ENCODE data around the gene AFAP1L2.

Gene AFAP1L2

DNA sequence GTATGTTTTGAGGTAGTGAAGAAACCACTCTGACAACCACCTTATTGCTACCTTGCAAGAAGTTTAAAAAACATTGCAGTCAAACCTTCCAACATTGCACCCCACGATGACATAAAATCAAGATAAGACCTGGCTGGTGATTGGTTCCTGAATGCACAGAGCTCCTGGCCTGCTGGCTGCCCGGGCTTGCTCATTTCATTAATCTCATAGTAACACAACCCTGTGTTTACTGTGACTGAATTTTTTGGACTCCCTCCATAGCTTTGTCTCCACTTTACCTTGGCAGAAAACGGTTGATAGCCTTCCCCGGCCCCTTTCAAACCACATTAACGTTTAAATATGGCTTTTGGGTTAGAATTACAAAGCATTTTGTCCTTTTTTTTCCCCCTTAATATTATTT, 137.8 kb downstream of the AFAP1L2 start:
- DNase-seq (ENCODE audit: low spot score), result no peak

DNA sequence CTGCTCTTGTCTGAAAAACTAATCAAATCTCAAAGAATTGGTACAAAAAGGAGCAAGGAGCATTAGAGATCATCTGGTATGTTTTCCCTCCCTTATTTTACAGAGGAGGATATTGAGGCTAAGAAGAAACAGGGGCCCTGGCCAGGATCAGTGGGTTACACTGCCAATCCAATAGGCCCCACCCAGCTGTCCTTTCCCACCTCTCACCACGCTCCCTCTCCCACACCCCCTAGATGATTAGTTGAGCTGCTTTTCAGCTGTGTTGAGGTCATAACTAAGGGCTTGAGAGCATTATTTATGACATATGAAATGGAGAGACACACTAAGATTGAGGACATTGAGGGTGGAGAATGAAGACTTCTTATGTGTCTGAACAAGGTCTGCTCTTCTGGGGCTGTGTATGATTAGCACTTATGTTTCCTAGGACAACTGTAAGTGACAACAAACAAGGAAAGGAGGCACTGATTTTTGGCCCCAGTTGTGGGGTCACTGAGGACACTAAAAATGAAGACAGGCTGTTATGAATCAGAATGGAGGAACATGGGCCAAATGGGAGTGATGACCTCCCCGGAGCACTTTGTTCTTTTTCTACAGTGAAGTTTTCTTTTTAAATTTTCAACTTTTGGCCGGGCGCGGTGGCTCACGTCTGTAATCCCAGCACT, 138.8 kb downstream of the AFAP1L2 start:
- DNase-seq (ENCODE audit: low spot score), result no peak

DNA sequence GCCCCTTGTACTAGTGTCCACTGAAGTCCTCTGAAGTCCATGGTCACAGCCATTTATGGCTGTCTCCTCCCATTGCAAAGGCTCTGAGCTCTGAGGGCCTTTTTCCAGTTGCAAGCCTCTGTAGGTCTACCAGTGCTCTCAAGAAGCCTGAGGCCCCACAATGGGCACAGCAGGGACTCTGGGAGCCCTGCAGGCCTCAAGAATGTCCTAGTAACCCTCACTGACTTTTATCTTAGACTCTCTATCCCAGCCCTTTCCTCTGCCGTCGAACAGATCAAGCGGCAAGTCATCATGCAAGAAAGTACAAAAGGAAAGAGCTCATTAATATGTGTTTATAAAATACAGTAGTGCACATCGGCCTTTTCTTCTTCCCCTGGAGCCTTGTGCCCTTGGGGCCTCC, 141.8 kb downstream of the AFAP1L2 start:
- DNase-seq (ENCODE audit: low spot score), result no peak

DNA sequence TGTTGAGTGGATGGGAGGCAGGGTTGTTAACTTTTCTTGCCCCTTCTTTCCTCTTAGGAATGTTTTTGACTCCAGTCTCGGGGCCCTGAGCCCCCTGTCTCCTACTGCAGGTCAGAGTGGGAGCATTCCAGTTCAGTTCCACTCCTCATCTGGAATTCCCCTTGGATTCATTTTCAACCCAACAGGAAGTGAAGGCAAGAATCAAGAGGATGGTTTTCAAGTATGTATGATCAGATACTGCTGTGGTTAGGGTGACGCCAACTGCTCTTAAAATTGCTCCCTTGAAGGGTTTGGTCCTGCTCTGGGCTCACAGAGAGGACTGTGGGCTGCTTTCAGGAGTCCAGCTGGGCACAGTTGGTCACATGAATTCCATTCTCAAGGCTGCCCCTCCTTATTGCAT, 143.2 kb downstream of the AFAP1L2 start:
- no peak for DNase-seq (ENCODE audit: low spot score)

DNA sequence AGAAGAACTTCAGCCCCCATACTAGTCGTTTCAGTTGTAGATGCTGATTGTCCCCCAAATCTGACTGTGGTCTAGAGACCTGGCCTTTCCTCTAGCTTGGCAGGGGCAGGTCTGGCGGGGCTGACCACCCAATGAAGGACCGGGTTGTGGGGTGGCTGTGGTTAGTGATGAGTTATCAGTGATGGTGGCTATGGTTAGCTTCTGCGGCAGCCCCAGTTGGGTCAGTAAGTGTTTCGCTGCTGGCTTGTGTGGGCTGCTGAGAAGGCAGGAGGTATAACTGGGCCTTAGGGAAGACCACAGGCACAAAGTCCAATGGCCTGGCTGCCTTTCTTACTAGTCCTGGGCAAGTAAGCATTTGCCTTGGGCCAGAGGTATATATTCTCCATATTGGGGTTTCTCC, 143.9 kb downstream of the AFAP1L2 start:
- DNase-seq (ENCODE audit: low spot score), result no peak

DNA sequence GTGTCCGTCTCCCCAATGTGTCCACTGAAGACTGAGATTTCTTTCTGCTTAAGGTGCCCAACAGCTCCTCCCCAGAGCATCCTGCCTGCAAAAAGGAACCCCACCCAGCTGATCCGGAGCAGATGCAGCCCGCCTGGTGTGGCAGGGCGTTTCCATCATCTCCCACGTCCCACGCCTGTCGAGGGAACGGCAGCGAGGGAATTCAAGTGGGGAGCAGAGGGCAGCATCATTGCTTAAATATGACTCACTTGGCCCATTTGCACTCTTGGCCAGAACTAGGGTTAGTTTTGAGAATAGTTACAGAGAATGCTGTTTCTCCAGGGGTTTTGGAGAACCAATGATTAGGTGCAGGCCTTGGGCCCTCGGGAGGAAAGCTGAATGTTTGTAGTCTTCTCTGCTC, 144.5 kb downstream of the AFAP1L2 start:
- no peak for DNase-seq (ENCODE audit: low spot score)

DNA sequence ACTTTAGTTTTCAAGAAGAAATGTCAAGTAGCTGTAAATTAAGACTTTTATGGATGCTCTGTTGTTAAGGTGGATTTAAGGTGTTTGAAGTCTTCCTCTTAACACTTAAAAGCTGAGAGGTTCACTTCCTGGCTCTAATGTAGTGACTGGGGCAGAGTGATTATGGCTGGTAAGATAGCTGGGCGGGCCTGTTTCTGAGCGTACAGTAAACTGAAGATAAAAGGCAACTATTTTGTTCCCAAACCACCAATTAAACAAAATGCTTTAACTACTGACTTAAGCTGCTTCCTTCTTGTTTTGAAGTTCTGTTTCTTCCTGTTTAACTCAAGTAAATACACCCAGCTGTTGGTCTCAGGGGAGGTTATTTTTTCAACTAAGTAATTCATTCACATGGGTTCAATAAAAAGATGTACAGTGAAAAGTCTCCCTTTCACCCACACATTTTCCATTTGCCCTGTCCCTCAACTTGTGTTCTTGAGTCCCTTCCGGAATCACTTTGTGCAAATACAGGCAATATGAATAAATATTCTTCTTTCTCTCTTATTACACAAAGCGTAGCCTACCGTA, 145.9 kb downstream of the AFAP1L2 start:
- DNase-seq (ENCODE audit: low spot score), result no peak

DNA sequence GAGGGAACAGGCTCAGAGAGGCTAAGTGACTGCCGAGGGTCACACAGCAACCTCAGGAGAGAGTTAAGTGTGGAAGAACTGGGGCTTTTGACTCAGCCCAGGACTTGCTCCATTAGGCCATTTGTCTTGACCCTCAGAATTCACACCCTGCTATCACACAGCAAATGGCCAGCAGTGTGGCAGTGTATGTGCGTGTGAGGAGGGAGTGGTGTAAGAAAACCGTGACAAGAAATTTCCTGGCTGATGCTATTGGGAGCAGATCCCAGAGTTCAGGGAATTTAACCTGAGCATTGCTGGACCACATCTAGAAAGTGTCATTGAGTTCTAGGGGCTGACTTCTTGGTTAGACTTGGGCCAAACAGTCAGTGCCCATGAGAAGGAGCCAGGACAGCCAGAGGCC, 146.8 kb downstream of the AFAP1L2 start:
- DNase-seq (ENCODE audit: low spot score), result no peak

DNA sequence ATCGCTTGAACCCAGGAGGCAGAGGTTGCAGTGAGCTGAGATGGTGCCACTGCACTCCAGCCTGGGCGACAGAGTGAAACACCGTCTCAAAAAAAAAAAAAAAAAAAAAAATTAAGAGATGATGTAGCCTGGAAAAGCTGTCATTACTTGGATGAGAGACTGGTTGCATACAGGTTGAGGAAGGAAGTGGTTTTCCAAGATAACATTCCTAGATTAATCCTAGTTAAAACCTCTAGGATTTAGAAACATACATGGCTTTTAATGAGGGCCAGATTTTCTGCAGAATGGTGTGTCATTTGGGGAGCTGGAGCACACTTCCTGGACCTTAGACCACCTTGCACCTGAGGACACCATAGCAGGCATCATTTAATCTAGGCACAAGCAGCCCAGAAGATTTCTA, 147.5 kb downstream of the AFAP1L2 start:
- no peak for DNase-seq (ENCODE audit: low spot score)

DNA sequence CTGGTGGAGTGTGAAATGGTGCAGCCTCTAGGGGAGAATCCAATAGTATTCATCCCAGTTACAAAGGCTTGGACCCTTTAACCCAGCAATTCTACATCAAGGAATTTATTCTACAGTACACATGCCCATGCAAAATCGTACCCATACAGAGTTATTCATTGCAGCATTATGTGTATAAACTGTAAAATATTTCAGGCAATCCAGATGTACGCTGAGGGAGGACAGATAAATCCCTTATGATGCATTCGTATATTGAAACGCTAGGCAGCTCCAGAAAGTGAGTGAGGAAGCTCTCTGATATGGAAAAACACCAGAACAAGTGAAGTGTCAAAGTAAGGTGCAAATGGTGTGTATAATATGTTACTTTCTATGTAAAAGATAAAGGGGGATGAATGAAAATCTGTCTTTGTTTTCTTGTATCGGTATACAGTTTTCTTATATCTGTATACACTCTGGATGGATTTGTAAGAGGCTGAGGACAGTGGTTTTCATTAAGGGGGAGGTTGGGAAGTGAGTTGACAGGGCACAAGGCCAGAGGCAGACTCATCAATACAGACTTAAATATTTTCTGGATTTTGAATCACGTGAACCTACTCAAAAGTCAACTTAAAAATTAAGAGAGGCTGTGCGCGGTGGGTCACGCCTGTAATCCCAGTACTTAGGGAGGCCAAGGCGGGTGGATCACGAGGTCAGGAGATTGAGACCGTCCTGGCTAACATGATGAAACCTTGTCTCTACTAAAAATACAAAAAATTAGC, 148.1 kb downstream of the AFAP1L2 start:
- DNase-seq (ENCODE audit: low spot score), result no peak

DNA sequence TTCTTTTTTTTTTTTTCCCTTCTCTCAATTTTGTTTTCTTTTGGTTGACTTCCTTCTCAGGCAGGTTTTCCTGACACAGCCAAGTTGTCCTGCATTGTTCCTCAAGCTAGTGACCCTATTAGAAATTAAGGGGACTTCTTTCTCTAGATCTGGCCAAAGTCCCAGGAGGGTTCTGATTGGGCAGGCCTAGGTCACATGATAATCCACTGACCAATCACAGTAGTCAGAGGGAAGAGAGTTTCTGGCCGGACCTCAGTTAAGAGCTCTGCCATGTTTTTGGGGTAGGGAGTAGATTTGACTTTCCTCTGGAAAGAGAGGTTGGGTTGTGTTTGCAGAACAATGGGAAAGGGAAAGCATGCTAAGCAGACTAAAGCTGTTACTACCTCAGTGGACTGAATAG, 149.1 kb downstream of the AFAP1L2 start:
- DNase-seq (ENCODE audit: low spot score), result no peak

DNA sequence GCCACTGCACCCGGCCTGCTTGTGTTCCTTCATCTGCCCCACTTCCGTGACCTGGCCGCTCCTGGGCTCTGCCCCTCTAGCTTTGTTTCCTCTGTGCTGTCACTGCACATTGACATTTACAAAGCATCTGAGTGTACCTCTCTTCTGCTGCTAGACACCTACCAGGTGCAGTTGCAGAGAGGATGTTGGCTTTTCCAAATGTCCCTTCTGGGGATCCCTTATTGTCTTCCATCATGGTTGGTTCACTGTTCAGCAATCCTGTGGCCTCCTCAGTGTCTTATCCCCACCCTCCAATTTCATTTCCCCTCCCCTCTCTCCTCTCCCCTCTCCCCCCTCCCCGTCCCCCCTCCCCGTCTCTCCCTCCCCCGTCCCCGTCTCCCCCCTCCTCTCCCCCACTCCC, 151.4 kb downstream of the AFAP1L2 start:
- no peak for DNase-seq (ENCODE audit: low spot score)

DNA sequence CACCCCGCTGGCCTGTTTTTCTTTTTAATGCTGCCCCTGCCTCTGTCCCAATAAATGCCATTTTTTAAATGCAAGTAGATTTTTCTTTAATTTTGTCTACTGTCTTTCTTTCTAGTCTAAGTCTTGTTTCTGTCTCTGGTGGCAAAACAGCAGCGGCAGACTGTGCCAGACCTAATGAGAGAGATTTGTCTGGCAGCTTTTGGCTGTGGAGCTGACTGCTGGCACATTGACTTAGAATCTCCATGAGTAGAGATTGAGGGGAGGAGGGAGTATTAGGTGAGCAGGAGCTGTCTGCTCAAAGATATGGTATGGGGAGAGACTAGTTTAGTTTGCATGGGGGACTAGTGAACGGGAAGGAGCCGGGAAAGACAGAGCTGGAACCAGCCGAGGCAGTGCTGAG, 152.2 kb downstream of the AFAP1L2 start:
- DNase-seq (ENCODE audit: low spot score), result no peak

DNA sequence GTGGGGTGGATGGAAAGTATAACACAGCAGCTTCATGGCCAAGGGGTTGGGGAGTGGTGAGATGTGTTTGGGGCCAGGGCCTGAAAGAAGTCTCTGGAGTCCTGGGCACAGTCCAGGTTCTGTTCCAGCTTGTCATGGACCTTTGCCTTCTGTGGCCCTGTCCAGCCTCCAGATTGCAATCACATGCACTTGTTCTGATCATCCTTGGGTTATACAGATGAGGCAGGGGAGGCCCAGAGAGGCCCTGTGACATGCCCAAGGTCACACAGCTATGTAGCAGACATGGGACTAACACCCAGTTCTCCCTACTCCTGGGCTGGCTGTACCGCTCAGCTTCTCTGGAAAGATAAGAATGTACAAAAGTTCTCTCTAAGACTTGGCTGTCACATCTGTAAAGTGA, 153.6 kb downstream of the AFAP1L2 start:
- DNase-seq (ENCODE audit: low spot score), result no peak

DNA sequence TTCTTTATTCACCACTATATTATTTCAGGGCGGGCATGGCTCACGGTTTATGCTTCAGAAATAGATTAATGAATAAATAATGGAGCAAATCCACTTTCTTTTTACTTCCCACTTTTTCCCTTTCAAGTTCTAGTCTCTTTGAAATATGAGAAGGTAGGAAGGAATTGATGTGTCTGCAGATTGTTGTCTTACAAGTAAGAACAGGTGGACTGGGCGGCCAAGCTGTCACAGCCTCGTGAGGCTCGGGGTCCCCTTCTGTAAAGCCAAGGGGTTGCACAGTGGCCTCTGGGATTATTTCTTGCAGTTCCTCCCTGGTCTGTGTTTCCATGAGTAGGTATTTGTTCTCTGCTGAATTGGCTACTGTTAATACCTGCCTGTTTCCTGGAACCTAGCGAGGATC, 154.1 kb downstream of the AFAP1L2 start:
- DNase-seq (ENCODE audit: low spot score), result no peak

DNA sequence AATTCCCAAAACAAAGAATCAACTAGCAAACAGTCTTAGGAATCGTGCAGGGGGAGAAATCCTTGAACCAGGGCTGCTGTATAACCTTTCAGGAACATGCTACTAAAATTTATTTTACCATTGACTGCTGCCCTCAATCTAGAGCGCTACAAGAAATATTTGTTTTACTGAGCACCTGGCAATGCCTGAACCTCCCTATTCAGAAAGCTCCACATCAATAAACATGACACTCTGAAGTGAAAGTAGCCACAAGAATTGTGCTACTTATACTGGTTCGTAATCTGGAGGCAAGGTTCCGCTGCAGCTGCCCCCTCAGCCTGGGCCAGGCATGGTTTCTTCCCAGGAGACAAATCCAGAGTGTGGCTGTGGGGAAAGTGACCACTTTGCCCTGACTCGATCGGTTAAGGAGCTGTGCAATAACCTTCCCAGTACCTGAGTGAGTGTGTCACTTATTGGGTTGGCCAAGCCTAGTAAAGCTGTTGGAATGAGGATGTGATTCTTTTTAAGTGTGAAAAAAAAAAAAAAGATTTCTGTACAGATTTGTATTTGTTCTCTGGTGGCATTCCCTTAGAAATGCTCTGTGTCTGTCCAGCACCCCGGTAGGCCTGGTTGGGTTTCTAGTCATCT, 157.5 kb downstream of the AFAP1L2 start:
- no peak for DNase-seq (ENCODE audit: low spot score)

DNA sequence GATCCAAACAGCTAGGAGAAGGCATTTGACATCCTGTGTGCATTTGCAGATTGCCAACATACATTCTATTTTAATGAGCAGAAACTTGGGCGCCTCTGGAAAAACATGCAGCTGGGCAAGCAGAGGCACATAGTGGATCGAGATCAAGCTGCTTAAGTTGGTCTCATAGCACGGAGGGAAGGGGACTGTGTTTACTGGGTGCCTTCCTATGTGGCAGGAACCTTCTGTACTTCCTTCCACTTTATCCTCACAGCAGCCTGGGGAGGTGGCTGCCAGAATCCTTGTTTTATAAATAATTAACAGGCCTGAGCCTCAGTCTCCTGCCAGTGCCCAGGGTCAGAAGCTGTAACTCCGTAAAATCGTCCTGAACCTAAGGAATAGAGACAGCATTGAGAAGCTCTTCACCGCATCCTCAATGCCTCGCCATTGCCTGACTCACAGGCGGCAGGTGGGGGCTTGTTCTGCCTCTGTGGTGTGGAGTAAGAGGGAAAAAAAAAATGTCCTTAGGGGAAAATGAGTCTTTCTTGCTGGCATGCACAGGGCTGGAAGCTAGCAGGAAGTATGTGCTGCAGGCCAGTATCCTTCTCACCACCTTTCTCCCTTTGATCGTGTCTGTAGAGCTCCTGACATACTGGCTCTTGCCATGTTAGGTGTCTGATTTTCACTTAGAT, 159.0 kb downstream of the AFAP1L2 start:
- DNase-seq (ENCODE audit: low spot score), result no peak
